HCT116 (cell line): ENCODE data around the gene MIAT. TPM values are rescaled to one million over a fixed set of nuclear protein-coding genes. Genes with fewer than 3 reads are reported as not detected.

ENCODE experiments used
- ATAC-seq: fragments of 200-7000 bp; cut with Tn5 transposase; 2 replicates; pipeline ENCODE4 v1.9.1; 2020; ENCODE audit warnings: mild to moderate bottlenecking, moderate library complexity
- BruUV-seq: library from RNA; stranded (reverse); fragments of 400-500 nt; replicated peaks from 2 replicates; lab custom pipeline; 2021; lab: Mats Ljungman, UMichigan
- CTCF ChIA-PET: fragments of 300-600 bp; sonication (Branson Sonifier 250); formaldehyde crosslinking; loops from one replicate; lab custom pipeline; 2021; ENCODE audit warnings: antibody characterized with exemption; lab: Charles Lee
- POLR2A ChIA-PET: fragments of 300-600, 350-600 bp; sonication (Branson Sonifier 250); formaldehyde crosslinking; loops from one replicate; lab custom pipeline; 2021; ENCODE audit warnings: antibody characterized with exemption; lab: Charles Lee
- RAD21 ChIA-PET, 2 experiments: fragments of 300-600 bp; sonication (Branson Sonifier 250); formaldehyde crosslinking; loops; one replicate each; lab custom pipeline; 2023; ENCODE audit warnings: low total read pairs in 2 of 2; ENCODE audit not compliant: uncharacterized antibody in 2 of 2, unreplicated experiment in 2 of 2, low non-redundant PET in 1 of 2; lab: Charles Lee
- DNase-seq: peaks from one replicate; pipeline ENCODE4 v3.0.0-alpha.2; 2010; ENCODE audit warnings: low read depth, low spot score
- H2AFZ ChIP-seq: fragments of 200-600 bp; shearing (Covaris generic), sonication (generic); 2 replicates; pipeline ENCODE4 v1.6.1; 2017; ENCODE audit warnings: low read depth, mixed run types, mixed read lengths, antibody characterized with exemption, low read length; ENCODE audit not compliant: poor library complexity, severe bottlenecking
- H3K27ac ChIP-seq: 2 replicates; pipeline ENCODE4 v1.5.1; 2012; ENCODE audit warnings: low read depth, low read length
- H3K27me3 ChIP-seq: fragments of 200-600 bp; sonication (generic); 2 replicates; pipeline ENCODE4 v1.6.1; 2016; ENCODE audit warnings: mixed run types, low read length, mixed read lengths; ENCODE audit not compliant: insufficient read depth
- H3K36me3 ChIP-seq, 2 experiments: fragments of 200-500 bp in 1 of 2; fragments of 200-600 bp in 1 of 2; sonication (Bioruptor generic) in 1 of 2; sonication (generic) in 1 of 2; 2 replicates each; pipeline versions ENCODE4 v1.5.1 to v1.6.1; 2014 to 2016; ENCODE audit warnings: low read length in 2 of 2, inconsistent platforms in 1 of 2, mixed read lengths in 1 of 2, mixed run types in 1 of 2; ENCODE audit not compliant: insufficient read depth in 2 of 2, control insufficient read depth in 1 of 2
- H3K4me1 ChIP-seq, 2 experiments: fragments of 200-600 bp in 1 of 2; sonication (generic) in 1 of 2; 2 replicates each; pipeline versions ENCODE4 v1.5.1 to v1.6.1; 2012 to 2017; ENCODE audit warnings: low read length in 2 of 2, inconsistent platforms in 1 of 2, mild to moderate bottlenecking in 1 of 2, mixed read lengths in 1 of 2, mixed run types in 1 of 2, moderate library complexity in 1 of 2; ENCODE audit not compliant: insufficient read depth in 2 of 2, control insufficient read depth in 1 of 2
- H3K4me2 ChIP-seq: fragments of 200-600 bp; sonication (generic); 2 replicates; pipeline ENCODE4 v1.6.1; 2017; ENCODE audit warnings: mixed run types, low read length, mixed read lengths
- H3K4me3 ChIP-seq, 2 experiments: fragments of 200-600 bp in 1 of 2; sonication (generic) in 1 of 2; replicated peaks in 1 of 2; 2 replicates each; pipeline ENCODE4 v1.5.1; 2011 to 2016; ENCODE audit warnings: low read length in 2 of 2, control low read depth in 1 of 2, low read depth in 1 of 2, mild to moderate bottlenecking in 1 of 2, mixed read lengths in 1 of 2, mixed run types in 1 of 2
- H3K79me2 ChIP-seq: fragments of 200-600 bp; sonication (generic); 2 replicates; pipeline ENCODE4 v1.6.1; 2017; ENCODE audit warnings: mild to moderate bottlenecking, mixed run types, low read length, moderate library complexity, mixed read lengths; ENCODE audit not compliant: insufficient read depth
- H3K9ac ChIP-seq: fragments of 200-600 bp; sonication (generic); 2 replicates; pipeline ENCODE4 v1.6.1; 2016; ENCODE audit warnings: low read length, mixed read lengths
- H3K9me2 ChIP-seq: fragments of 200-600 bp; sonication (generic), shearing (Covaris generic); 2 replicates; pipeline ENCODE4 v1.6.1; 2017; ENCODE audit warnings: mixed run types, mild to moderate bottlenecking, moderate library complexity; ENCODE audit not compliant: insufficient read depth
- H3K9me3 ChIP-seq, 2 experiments: fragments of 200-500 bp in 1 of 2; fragments of 200-600 bp in 1 of 2; sonication (Bioruptor generic) in 1 of 2; sonication (generic) in 1 of 2; 2 replicates each; pipeline ENCODE4 v1.6.1; 2014 to 2017; ENCODE audit warnings: low read length in 2 of 2, mixed read lengths in 2 of 2, inconsistent platforms in 1 of 2, low read depth in 1 of 2, mild to moderate bottlenecking in 1 of 2, mixed run types in 1 of 2, moderate library complexity in 1 of 2; ENCODE audit not compliant: control insufficient read depth in 1 of 2, insufficient read depth in 1 of 2
- H4K20me1 ChIP-seq: fragments of 200-600 bp; sonication (generic), shearing (Covaris generic); 2 replicates; pipeline ENCODE4 v1.6.1; 2017; ENCODE audit warnings: mixed run types, mild to moderate bottlenecking, moderate library complexity; ENCODE audit not compliant: insufficient read depth
- CBX3 ChIP-seq: IDR thresholded peaks from 2 replicates; pipeline ENCODE4 v1.6.1; 2012; ENCODE audit warnings: low read depth
- CEBPB ChIP-seq: IDR thresholded peaks from 2 replicates; pipeline ENCODE4 v1.6.1; 2012; ENCODE audit warnings: low read depth
- EGR1 ChIP-seq: IDR thresholded peaks from 2 replicates; pipeline ENCODE4 v1.6.1; 2012; ENCODE audit warnings: low read depth
- MAX ChIP-seq: IDR thresholded peaks from 2 replicates; pipeline ENCODE4 v1.6.1; 2012
- POLR2A ChIP-seq: IDR thresholded peaks from 2 replicates; pipeline ENCODE4 v1.7.0; 2011; ENCODE audit warnings: borderline replicate concordance; ENCODE audit not compliant: insufficient read depth, insufficient read length; ENCODE audit errors: extremely low read depth
- REST ChIP-seq: IDR thresholded peaks from 2 replicates; pipeline ENCODE4 v1.6.1; 2012; ENCODE audit warnings: low read depth
- YY1 ChIP-seq: IDR thresholded peaks from 2 replicates; pipeline ENCODE4 v1.6.1; 2011; ENCODE audit warnings: low read length, low read depth, moderate library complexity, mild to moderate bottlenecking; ENCODE audit not compliant: insufficient replicate concordance; ENCODE audit errors: extremely low read depth
- ZFX ChIP-seq: fragments of 450-650 bp; IDR thresholded peaks from 2 replicates; pipeline ENCODE4 v1.6.1; 2017
- intact Hi-C: fragments of 100-400 bp; cut with micrococcal nuclease; formaldehyde crosslinking; loops from 2 replicates; pipeline ENCODE4 v1.10.0; 2022
- total RNA-seq: library from RNA; stranded (reverse); gene quantifications from one replicate; pipeline ENCODE4 v1.2.1, GENCODE V29; 2021; ENCODE audit not compliant: unreplicated experiment

MIAT gene
- total RNA-seq, 1 experiment from 2014 or later: 0.54 TPM

GRCh38 chr22:26671317-26672059, 14.1 kb downstream of the MIAT start:
- Histone ChIP-seq H3K4me1 (peaks cover 17 to 28% of the 10 kb centered on the region in 2 experiments), H3K4me3 (no peak overlapping the region), H4K20me1 (no peaks in the 10 kb centered on the region), H3K27ac (peak overlapping the region; percentile 82), H2AFZ (no peak overlapping the region), H3K9me2 (no peaks in the 10 kb centered on the region), H3K9ac (no peak overlapping the region), H3K27me3 (no peaks in the 10 kb centered on the region), H3K4me2 (peak overlapping the region; percentile 80; the same call in 1 of the 2 replicates), H3K9me3 (no peaks in the 10 kb centered on the region), H3K36me3 (no peaks in the 10 kb centered on the region), H3K79me2 (peaks cover 24% of the 10 kb centered on the region)
- ATAC-seq (no peak), DNase-seq (no peak)
- intact Hi-C loops: no loop called here
- no TSS peak for BruUV-seq
- ChIA-PET POLR2A (no interaction called here), RAD21 (no interaction called here), CTCF (no interaction called here)
- no peak for TF ChIP-seq REST

GRCh38 chr22:26672060-26672471, 14.7 kb downstream of the MIAT start:
- TF ChIP-seq CBX3 (no peak), YY1 (no peak), ZFX (no peak), MAX (no peak), CEBPB (no peak), EGR1 (no peak), POLR2A (no peak)
- TF ChIP-seq, all 23 proteins: peak for 0
- ChIA-PET RAD21 (no interaction called here), CTCF (interaction anchor here (0.9 to 1.1 kb wide), 3 partner anchors 9 to 13 kb away, joined by 3 to 5 read pairs (median 3); no protein-coding TSS in a partner anchor), POLR2A (no interaction called here)
- Histone ChIP-seq H3K79me2 (peaks cover 24% of the 10 kb centered on the region), H3K27me3 (no peaks in the 10 kb centered on the region), H3K4me3 (peak overlapping the region; percentile 62 to 78), H3K36me3 (no peaks in the 10 kb centered on the region), H3K9ac (peak overlapping the region; percentile 84), H4K20me1 (no peaks in the 10 kb centered on the region), H3K9me3 (no peaks in the 10 kb centered on the region), H3K4me2 (peak overlapping the region; percentile 80), H3K9me2 (no peaks in the 10 kb centered on the region), H2AFZ (no peak overlapping the region), H3K4me1 (peaks cover 17 to 28% of the 10 kb centered on the region in 2 experiments), H3K27ac (peak overlapping the region; percentile 82)
- no TSS peak for BruUV-seq
- peak; percentile 19 for ATAC-seq
- DNase-seq: no peak
- intact Hi-C loops: no loop called here
